Vagina (tissue), 2 donors: ENCODE results near the gene MYL3.

Experiments used
- CTCF ChIP-seq, 3 experiments: fragments of 450-650 bp in 2 of 3; fragments of 200-600 bp in 1 of 3; sonication (generic) in 1 of 3; IDR thresholded peaks; one replicate each; pipeline ENCODE4 v1.5.1; 2017 to 2019; ENCODE audit warnings: antibody characterized with exemption in 3 of 3, mild to moderate bottlenecking in 2 of 3, moderate library complexity in 2 of 3
- POLR2A ChIP-seq, 2 donors: fragments of 450-650 bp; IDR thresholded peaks; one replicate each; pipeline ENCODE4 v1.6.1; 2017; ENCODE audit warnings: antibody characterized with exemption in 2 of 2, mild to moderate bottlenecking in 2 of 2, moderate library complexity in 2 of 2
- POLR2AphosphoS5 ChIP-seq, 2 donors: sonication (generic); formaldehyde crosslinking; IDR thresholded peaks; one replicate each; pipeline ENCODE4 v1.9.0; 2017; ENCODE audit warnings: antibody characterized with exemption in 2 of 2, mild to moderate bottlenecking in 2 of 2, low read depth in 1 of 2; ENCODE audit not compliant: insufficient read depth in 1 of 2

GRCh38 chr3:46909535-46910161 is 46.4 kb upstream of the MYL3 start:
- TF ChIP-seq CTCF (IDR thresholded peaks at IDR 0.05) (peak; percentile 67 to 88 (median 80)), POLR2A (IDR thresholded peaks at IDR 0.05) (no peak), POLR2AphosphoS5 (IDR thresholded peaks at IDR 0.05; ENCODE audit: insufficient read depth in 1 of 2, low read depth in 1 of 2) (no peak)
